ENCODE measurements around the gene FAM241A. TPM values are rescaled to one million over a fixed set of nuclear protein-coding genes. Genes with fewer than 3 reads are reported as not detected.
A peak's percentile ranks its signal among the peaks of the same experiment; 100 is the strongest.
"Not testable (repeated sequence)": the region's sequence is repeated elsewhere in the genome, so short reads cannot be mapped to it uniquely, and the experiment has no call there.

FAM241A gene
- total RNA-seq, 1 donor, result 1.3 TPM

DNA sequence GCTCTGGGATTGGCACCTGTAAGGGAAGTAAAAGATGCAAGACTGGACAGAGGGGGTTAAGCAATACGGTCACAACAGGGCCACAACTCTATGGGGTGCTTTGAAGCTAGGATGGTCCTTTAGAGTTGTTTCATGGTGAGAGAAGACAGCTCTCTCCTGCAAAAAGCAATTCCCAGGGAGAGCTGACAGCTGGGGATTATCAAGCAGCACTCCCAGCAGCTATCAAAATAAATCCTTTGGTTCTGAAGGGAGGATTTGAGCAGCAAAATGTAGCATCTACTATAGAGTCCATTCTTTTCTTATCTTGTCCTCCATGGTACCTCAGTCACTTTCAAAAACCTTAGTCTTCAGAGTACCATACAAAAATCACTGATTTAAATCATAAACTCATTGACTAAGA is 51.2 kb downstream of the FAM241A start:
- peak; percentile 42 for DNase-seq (ENCODE audit: low read depth)
- TF ChIP-seq, protein P1, sequence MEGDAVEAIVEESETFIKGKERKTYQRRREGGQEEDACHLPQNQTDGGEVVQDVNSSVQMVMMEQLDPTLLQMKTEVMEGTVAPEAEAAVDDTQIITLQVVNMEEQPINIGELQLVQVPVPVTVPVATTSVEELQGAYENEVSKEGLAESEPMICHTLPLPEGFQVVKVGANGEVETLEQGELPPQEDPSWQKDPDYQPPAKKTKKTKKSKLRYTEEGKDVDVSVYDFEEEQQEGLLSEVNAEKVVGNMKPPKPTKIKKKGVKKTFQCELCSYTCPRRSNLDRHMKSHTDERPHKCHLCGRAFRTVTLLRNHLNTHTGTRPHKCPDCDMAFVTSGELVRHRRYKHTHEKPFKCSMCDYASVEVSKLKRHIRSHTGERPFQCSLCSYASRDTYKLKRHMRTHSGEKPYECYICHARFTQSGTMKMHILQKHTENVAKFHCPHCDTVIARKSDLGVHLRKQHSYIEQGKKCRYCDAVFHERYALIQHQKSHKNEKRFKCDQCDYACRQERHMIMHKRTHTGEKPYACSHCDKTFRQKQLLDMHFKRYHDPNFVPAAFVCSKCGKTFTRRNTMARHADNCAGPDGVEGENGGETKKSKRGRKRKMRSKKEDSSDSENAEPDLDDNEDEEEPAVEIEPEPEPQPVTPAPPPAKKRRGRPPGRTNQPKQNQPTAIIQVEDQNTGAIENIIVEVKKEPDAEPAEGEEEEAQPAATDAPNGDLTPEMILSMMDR (IDR thresholded peaks at IDR 0.05; ENCODE audit: insufficient read depth, low read depth, low read length), result no peak
- H3K4me3 ChIP-seq (ENCODE audit: low read depth, low read length), result no peak overlapping the region

DNA sequence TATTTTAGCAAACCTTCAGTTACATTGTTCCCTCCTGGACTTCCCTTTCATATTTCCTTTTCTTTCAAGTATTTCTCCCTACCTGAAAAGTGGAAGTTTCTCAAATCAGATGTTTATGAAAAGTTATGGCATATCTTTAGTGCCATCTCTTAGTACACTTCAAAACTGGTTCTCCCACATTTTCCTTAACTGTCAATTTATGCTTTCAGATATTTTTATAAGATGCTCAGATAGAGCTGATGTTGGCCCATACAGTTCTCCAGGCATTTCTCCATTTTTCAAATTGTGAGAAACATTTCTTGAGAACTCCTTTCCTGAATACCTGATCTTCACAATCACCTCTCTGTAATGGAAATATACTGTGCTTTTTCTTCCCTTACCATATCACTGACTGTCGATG is 53.8 kb downstream of the FAM241A start:
- DNase-seq (ENCODE audit: low read depth), result no peak
- H3K4me3 ChIP-seq (ENCODE audit: low read depth, low read length), result no peak overlapping the region
- TF ChIP-seq, protein P1 (IDR thresholded peaks at IDR 0.05; ENCODE audit: insufficient read depth, low read depth, low read length), result no peak

DNA sequence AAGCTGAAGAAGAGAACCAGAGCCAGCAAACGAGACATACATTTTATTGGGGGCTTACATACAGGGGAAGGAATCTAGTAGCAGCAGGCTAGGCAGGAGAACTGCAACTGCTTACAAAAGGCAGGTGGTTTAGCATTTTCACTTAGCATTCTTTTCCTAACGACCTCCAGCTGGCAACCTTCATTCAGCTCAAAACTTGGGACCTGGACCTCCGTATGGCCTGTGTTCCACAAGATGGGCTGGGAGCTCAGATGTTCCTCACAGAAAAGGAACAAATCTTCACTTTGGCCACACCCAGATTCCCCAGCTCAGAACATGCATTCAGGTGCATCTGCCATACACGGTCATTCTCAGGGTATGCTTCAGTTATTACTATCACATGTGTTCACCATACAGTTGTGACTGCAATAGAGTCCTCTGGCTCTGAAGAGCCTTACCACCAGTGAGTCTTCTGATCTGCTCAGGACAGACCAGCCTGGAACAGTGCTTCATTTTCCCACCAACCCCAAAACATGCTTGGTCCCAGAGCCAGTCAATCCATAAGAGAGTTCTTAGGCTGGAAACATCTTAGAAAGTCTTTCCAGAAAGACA is 56.8 kb downstream of the FAM241A start:
- TF ChIP-seq, protein P1 (IDR thresholded peaks at IDR 0.05; ENCODE audit: insufficient read depth, low read depth, low read length), result no peak
- no peak for DNase-seq (ENCODE audit: low read depth)
- no peak overlapping the region for H3K4me3 ChIP-seq (ENCODE audit: low read depth, low read length)

DNA sequence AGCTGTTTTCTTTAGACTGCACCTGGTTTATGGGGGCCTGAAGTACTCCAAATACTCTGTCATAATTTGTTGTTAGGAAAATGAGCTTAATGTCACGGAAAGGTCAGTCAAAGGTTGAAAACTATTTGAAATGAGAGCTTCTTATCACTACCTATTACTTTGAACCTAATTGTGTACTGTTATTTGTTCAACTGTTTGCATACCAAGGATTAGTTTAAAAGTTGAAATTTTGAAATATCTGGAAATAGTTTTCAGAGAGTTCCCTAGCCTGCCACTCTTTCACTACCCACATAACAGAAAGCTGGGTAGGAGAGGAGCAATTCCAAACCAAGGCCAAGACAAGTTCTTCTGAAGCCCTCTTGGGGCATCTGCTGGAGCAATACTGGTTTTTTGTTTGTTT is 58.3 kb downstream of the FAM241A start:
- TF ChIP-seq, protein P1 (IDR thresholded peaks at IDR 0.05; ENCODE audit: insufficient read depth, low read depth, low read length), result no peak
- H3K4me3 ChIP-seq (ENCODE audit: low read depth, low read length), result no peak overlapping the region
- DNase-seq (ENCODE audit: low read depth), result no peak

DNA sequence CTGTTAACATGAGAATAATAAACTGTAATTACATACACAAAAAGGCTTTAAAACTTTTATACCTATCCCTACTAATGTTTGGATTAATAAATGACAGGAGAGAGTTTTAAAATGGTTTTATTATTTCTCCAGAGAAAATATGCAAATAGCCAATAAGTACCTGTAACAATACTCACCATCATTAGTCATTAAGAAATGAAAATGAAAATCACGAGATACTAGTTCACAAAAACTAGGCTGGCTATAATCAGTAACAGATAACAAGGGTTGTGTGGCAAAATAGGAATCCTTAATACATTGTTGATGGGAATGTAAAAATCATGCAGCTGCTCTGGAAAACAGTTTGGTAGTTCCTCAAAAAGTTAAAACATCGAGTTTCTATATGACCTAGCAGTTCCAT is 61.2 kb downstream of the FAM241A start:
- DNase-seq (ENCODE audit: low read depth), result no peak
- H3K4me3 ChIP-seq (ENCODE audit: low read depth, low read length), result no peak overlapping the region
- TF ChIP-seq, protein P1 (IDR thresholded peaks at IDR 0.05; ENCODE audit: insufficient read depth, low read depth, low read length), result no peak

DNA sequence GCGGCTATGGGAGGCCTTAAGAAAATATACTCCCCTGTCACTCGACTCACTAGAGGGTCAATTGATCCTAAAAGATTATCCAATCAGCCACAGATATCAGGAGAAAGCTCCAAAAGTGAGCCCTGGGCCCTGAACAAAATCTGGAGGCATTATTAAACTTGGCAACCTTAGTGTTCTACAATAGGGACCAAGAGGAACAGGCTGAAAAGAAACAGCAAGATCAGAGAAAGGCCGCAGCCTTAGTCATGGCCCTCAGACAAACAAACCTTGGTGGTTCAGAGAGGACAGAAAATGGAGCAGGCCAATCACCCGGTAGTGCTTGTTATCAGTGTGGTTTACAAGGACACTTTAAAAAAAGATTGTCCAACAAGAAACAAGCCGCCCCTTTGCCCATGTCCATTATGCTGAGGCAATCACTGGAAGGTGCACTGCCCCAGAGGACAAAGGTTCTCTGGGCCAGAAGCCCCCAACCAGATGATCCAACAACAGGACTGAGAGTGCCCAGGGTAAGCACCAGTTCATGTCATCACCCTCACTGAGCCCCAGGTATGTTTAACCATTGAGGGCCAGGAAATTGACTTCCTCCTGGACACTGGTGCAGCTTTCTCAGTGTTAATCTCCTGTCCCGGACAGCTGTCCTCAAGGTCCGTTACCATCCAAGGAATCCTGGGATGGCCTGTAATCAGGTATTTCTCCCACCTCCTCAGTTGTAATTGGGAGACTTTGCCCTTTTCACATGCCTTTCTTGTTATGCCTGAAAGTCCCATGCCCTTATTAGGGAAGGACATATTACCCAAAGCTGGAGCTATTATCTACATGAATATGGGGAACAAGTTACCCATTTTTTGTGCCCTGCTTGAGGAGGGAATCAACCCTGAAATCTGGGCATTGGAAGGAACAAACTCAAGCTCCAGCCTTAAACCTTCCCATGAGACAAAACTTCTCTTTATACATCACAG is 63.2 kb downstream of the FAM241A start:
- DNase-seq (ENCODE audit: low read depth); H3K4me3 ChIP-seq (ENCODE audit: low read depth, low read length): not testable (repeated sequence)

DNA sequence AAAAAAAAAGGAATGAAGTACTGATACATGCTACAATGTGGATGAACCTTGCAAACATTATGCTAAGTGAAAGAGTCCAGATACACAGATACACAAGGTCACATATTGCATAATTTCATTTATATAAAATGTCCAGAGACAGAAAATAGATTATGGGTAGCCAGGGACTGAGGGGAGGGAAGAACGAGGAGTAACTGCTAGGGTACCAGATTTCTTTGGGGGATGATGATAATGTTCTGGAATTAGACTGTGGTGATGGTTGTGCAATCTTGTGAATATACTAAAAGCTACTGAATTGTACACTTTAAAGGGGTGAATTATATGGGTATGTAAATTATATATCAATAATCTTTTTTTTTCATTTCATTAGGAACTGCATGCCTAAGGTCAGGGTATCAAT is 65.5 kb downstream of the FAM241A start:
- DNase-seq (ENCODE audit: low read depth), result peak; percentile 21
- no peak overlapping the region for H3K4me3 ChIP-seq (ENCODE audit: low read depth, low read length)
- TF ChIP-seq, protein P1 (IDR thresholded peaks at IDR 0.05; ENCODE audit: insufficient read depth, low read depth, low read length), result no peak
